A549 (cell line): ENCODE measurements around the gene PFKFB4.

Experiments used
- CBX8 ChIP-seq: fragments of 200-600 bp; sonication (generic); IDR thresholded peaks from 2 replicates; pipeline ENCODE4 v1.6.1; 2016
- CEBPB ChIP-seq, 2 experiments: fragments of >200 bp in 1 of 2; sonication (Bioruptor Twin) in 1 of 2; formaldehyde crosslinking in 1 of 2; IDR thresholded peaks; 2 replicates each; pipeline ENCODE4 v1.6.1; 2012 to 2016
- CTCF ChIP-seq: fragments of >200 bp; sonication (Bioruptor Twin); formaldehyde crosslinking; IDR thresholded peaks from 3 replicates; pipeline ENCODE4 v1.5.1; 2016
- E2F6 ChIP-seq: IDR thresholded peaks from 2 replicates; pipeline ENCODE4 v1.6.1; 2012; ENCODE audit warnings: low read depth, borderline replicate concordance
- EP300 ChIP-seq, 2 experiments: fragments of >200 bp; sonication (Bioruptor Twin); formaldehyde crosslinking; IDR thresholded peaks; 2 replicates in 1 of 2; 3 replicates in 1 of 2; pipeline ENCODE4 v1.6.1; 2016 to 2017
- HDAC2 ChIP-seq: fragments of 200-600 bp; sonication (generic); IDR thresholded peaks from 2 replicates; pipeline ENCODE4 v1.6.1; 2016
- JUN ChIP-seq, 2 experiments: fragments of >200 bp; sonication (Bioruptor Twin); formaldehyde crosslinking; IDR thresholded peaks; 2 replicates in 1 of 2; 3 replicates in 1 of 2; pipeline ENCODE4 v1.6.1; 2016 to 2017
- KDM1A ChIP-seq: fragments of 200-600 bp; sonication (generic); IDR thresholded peaks from 2 replicates; pipeline ENCODE4 v1.6.1; 2016; ENCODE audit warnings: low read depth, mild to moderate bottlenecking
- KDM5A ChIP-seq: fragments of 200-600 bp; sonication (generic); IDR thresholded peaks from 2 replicates; pipeline ENCODE4 v1.6.1; 2016; ENCODE audit warnings: antibody characterized with exemption, mild to moderate bottlenecking
- MAZ ChIP-seq: fragments of 150-350 bp; IDR thresholded peaks from 2 replicates; pipeline ENCODE4 v1.6.1; 2014; ENCODE audit warnings: antibody characterized with exemption, low read depth, low read length, borderline replicate concordance
- MYC ChIP-seq: IDR thresholded peaks from 2 replicates; pipeline ENCODE4 v1.6.1; 2012; ENCODE audit warnings: mild to moderate bottlenecking, inconsistent platforms, low read length, improper control_type of control experiment, borderline replicate concordance
- POLR2A ChIP-seq: IDR thresholded peaks from 2 replicates; pipeline ENCODE4 v1.6.1; 2012; ENCODE audit warnings: mild to moderate bottlenecking, low read length
- RNF2 ChIP-seq: fragments of 200-600 bp; sonication (generic); IDR thresholded peaks from 2 replicates; pipeline ENCODE4 v1.6.1; 2016; ENCODE audit warnings: low read depth, mild to moderate bottlenecking, antibody characterized with exemption, moderate library complexity, borderline replicate concordance
- TF ChIP-seq, protein P1 (sequence below): fragments of 200-600 bp; sonication (generic); IDR thresholded peaks from 2 replicates; pipeline ENCODE4 v1.6.1; 2016; ENCODE audit warnings: antibody characterized with exemption, mild to moderate bottlenecking, moderate library complexity

- TF ChIP-seq CTCF (no peak), CBX8 (no peak), E2F6 (no peak), KDM5A (no peak), MAZ (no peak), HDAC2 (no peak), KDM1A (no peak), POLR2A (no peak), EP300 (IDR thresholded peaks at IDR 0.05) (no peak), JUN (IDR thresholded peaks at IDR 0.05) (no peak), MYC (no peak), RNF2 (no peak), CEBPB (IDR thresholded peaks at IDR 0.05) (no peak)
- TF ChIP-seq, protein P1, sequence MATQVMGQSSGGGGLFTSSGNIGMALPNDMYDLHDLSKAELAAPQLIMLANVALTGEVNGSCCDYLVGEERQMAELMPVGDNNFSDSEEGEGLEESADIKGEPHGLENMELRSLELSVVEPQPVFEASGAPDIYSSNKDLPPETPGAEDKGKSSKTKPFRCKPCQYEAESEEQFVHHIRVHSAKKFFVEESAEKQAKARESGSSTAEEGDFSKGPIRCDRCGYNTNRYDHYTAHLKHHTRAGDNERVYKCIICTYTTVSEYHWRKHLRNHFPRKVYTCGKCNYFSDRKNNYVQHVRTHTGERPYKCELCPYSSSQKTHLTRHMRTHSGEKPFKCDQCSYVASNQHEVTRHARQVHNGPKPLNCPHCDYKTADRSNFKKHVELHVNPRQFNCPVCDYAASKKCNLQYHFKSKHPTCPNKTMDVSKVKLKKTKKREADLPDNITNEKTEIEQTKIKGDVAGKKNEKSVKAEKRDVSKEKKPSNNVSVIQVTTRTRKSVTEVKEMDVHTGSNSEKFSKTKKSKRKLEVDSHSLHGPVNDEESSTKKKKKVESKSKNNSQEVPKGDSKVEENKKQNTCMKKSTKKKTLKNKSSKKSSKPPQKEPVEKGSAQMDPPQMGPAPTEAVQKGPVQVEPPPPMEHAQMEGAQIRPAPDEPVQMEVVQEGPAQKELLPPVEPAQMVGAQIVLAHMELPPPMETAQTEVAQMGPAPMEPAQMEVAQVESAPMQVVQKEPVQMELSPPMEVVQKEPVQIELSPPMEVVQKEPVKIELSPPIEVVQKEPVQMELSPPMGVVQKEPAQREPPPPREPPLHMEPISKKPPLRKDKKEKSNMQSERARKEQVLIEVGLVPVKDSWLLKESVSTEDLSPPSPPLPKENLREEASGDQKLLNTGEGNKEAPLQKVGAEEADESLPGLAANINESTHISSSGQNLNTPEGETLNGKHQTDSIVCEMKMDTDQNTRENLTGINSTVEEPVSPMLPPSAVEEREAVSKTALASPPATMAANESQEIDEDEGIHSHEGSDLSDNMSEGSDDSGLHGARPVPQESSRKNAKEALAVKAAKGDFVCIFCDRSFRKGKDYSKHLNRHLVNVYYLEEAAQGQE = no peak
These were observed 43.1 kb upstream of the PFKFB4 start for GRCh38 chr3:48599509-48600285.
